ENCODE results near the gene DNAH11. TPM values are rescaled to one million over a fixed set of nuclear protein-coding genes. Genes with fewer than 3 reads are reported as not detected.

DNAH11 gene
- total RNA-seq, 1 experiment from 2014 or later: 0.54 TPM

DNA sequence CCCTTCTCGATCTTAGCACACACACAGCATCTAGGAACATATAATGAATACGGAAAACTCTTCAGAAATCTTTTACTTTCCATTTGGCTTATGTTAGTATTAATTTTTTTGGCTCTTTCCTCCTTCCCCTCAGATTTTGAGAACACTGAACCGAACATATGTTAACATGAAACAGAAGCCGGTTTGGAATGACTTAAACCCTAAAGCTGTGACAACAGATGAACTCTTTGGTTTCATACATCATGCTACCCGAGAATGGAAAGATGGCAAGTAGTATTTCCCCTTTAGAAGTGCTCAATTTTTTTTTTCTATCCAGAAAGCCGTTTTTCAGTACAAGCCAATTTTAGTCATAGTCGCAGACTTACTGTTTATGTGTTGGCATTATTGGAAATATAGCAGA, 164.7 kb downstream of the DNAH11 start:
- no peak for TF ChIP-seq EZH2 (IDR thresholded peaks at IDR 0.05; ENCODE audit: borderline replicate concordance, low read depth, low read length, poor library complexity, severe bottlenecking)
- TF ChIP-seq, protein P1, sequence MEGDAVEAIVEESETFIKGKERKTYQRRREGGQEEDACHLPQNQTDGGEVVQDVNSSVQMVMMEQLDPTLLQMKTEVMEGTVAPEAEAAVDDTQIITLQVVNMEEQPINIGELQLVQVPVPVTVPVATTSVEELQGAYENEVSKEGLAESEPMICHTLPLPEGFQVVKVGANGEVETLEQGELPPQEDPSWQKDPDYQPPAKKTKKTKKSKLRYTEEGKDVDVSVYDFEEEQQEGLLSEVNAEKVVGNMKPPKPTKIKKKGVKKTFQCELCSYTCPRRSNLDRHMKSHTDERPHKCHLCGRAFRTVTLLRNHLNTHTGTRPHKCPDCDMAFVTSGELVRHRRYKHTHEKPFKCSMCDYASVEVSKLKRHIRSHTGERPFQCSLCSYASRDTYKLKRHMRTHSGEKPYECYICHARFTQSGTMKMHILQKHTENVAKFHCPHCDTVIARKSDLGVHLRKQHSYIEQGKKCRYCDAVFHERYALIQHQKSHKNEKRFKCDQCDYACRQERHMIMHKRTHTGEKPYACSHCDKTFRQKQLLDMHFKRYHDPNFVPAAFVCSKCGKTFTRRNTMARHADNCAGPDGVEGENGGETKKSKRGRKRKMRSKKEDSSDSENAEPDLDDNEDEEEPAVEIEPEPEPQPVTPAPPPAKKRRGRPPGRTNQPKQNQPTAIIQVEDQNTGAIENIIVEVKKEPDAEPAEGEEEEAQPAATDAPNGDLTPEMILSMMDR (conservative IDR thresholded peaks at IDR 0.05; ENCODE audit: low read depth, low read length): no peak
- ChIA-PET CTCF (no interaction called here), POLR2A (ENCODE audit: low non-redundant PET) (no interaction called here)
- no peaks in the 10 kb centered on the region for H3K36me3 ChIP-seq (ENCODE audit: insufficient read depth, low read length, poor library complexity, severe bottlenecking)
- intact Hi-C loops (cut with micrococcal nuclease; ENCODE audit: unreplicated experiment): no loop called here
- H3K27ac ChIP-seq (ENCODE audit: low read depth, low read length, poor library complexity, severe bottlenecking): no peak overlapping the region
- no peaks in the 10 kb centered on the region for H3K9me3 ChIP-seq (ENCODE audit: low read depth, low read length, poor library complexity, severe bottlenecking)
- no peaks in the 10 kb centered on the region for H3K4me1 ChIP-seq (ENCODE audit: insufficient read depth, low read length, poor library complexity, severe bottlenecking)
- BruUV-seq (replicated peaks): no TSS peak
- H3K4me3 ChIP-seq (ENCODE audit: low read depth, low read length, poor library complexity, severe bottlenecking): no peak overlapping the region
- peaks cover 51% of the 10 kb centered on the region for H3K27me3 ChIP-seq (replicated peaks; ENCODE audit: insufficient read depth, low read depth, low read length, poor library complexity)
- DNase-seq (ENCODE audit: low spot score): no peak

DNA sequence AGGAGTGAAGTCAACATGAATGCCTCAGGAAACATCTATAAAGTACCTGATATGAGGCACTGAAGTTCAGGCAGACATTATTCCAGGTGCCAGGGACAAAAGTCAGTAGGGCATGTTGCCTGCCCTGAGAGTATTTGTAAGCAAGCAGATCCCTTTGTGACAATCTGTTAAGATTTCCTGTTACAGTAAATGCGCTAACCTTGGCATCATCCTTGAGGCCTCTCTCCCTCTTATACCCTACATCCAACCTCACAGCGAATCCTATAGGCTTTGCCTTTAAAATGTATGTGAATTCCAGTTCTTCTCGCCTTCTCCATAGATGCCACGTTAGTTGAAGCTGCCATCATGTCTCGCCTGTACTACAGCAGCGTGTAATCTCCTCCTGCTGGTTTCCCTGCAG, 165.3 kb downstream of the DNAH11 start:
- Histone ChIP-seq H3K9me3 (ENCODE audit: low read depth, low read length, poor library complexity, severe bottlenecking) (no peaks in the 10 kb centered on the region), H3K27me3 (replicated peaks; ENCODE audit: insufficient read depth, low read depth, low read length, poor library complexity) (peaks cover 48% of the 10 kb centered on the region), H3K4me1 (ENCODE audit: insufficient read depth, low read length, poor library complexity, severe bottlenecking) (no peaks in the 10 kb centered on the region), H3K4me3 (ENCODE audit: low read depth, low read length, poor library complexity, severe bottlenecking) (no peak overlapping the region), H3K27ac (ENCODE audit: low read depth, low read length, poor library complexity, severe bottlenecking) (no peak overlapping the region), H3K36me3 (ENCODE audit: insufficient read depth, low read length, poor library complexity, severe bottlenecking) (no peaks in the 10 kb centered on the region)
- intact Hi-C loops (cut with micrococcal nuclease; ENCODE audit: unreplicated experiment): no loop called here
- BruUV-seq (replicated peaks): no TSS peak
- CTCF ChIA-PET: no interaction called here
- TF ChIP-seq, protein P1 (conservative IDR thresholded peaks at IDR 0.05; ENCODE audit: low read depth, low read length): no peak
- TF ChIP-seq EZH2 (IDR thresholded peaks at IDR 0.05; ENCODE audit: borderline replicate concordance, low read depth, low read length, poor library complexity, severe bottlenecking): no peak
- POLR2A ChIA-PET (ENCODE audit: low non-redundant PET): no interaction called here
- DNase-seq (ENCODE audit: low spot score): no peak

DNA sequence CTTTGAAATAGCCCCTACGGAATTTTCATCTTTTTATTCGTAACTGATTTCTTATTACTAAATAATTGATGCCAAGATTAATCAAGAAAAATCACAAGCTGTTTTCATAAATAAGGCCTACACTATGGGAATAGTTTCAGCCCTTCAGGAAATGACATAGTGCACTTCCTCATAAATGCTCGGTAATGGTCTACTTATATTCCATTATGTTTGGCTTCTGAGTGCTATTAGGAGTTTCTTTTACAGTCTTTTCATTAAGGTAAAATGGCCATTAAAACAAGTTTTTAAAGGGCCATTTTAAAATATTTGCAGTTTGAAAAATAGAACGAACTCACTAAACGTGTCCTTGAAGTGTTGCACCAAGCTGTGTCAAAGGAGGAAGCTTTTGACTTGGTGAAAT, 174.5 kb downstream of the DNAH11 start:
- POLR2A ChIA-PET (ENCODE audit: low non-redundant PET): no interaction called here
- intact Hi-C loops (cut with micrococcal nuclease; ENCODE audit: unreplicated experiment): no loop called here
- no TSS peak for BruUV-seq (replicated peaks)
- H3K27ac ChIP-seq (ENCODE audit: low read depth, low read length, poor library complexity, severe bottlenecking): no peak overlapping the region
- TF ChIP-seq, protein P1 (conservative IDR thresholded peaks at IDR 0.05; ENCODE audit: low read depth, low read length): no peak
- no peak for TF ChIP-seq EZH2 (IDR thresholded peaks at IDR 0.05; ENCODE audit: borderline replicate concordance, low read depth, low read length, poor library complexity, severe bottlenecking)
- H3K4me3 ChIP-seq (ENCODE audit: low read depth, low read length, poor library complexity, severe bottlenecking): no peak overlapping the region
- DNase-seq (ENCODE audit: low spot score): no peak
- H3K4me1 ChIP-seq (ENCODE audit: insufficient read depth, low read length, poor library complexity, severe bottlenecking): no peaks in the 10 kb centered on the region
- H3K27me3 ChIP-seq (replicated peaks; ENCODE audit: insufficient read depth, low read depth, low read length, poor library complexity): peaks cover 85% of the 10 kb centered on the region
- CTCF ChIA-PET: no interaction called here
- no peaks in the 10 kb centered on the region for H3K9me3 ChIP-seq (ENCODE audit: low read depth, low read length, poor library complexity, severe bottlenecking)
- H3K36me3 ChIP-seq (ENCODE audit: insufficient read depth, low read length, poor library complexity, severe bottlenecking): no peaks in the 10 kb centered on the region
